Hematopoietic multipotent progenitor cell (in vitro differentiated cells): ENCODE results near the gene CCSAP. TPM values are rescaled to one million over a fixed set of nuclear protein-coding genes. Genes with fewer than 3 reads are reported as not detected.

Source experiments
- small RNA-seq: library from RNA; depleted of rRNA; stranded (forward); fragments of <200 nt; gene quantifications from one replicate; pipeline ENCODE3, GENCODE V24; 2012
- total RNA-seq: library from RNA; depleted of rRNA; stranded (reverse); fragments of >200 nt; gene quantifications from one replicate; pipeline ENCODE4 v1.2.3, GENCODE V29; 2012

CCSAP gene
- total RNA-seq, 1 donor: 3.0 TPM

Small RNA genes within 50 kb of the gene (small RNA-seq; reads per million reads assigned to genes)
- gene RNU6-180P: 0.34 reads per million

Other genes starting within 250 kb of the CCSAP start
- 20.7 TPM for gene RAB4A, start 71.9 kb downstream of the CCSAP start, total RNA-seq
- gene ACTA1, start 91.0 kb upstream of the CCSAP start, total RNA-seq: not detected
- 37.2 TPM for gene NUP133, start 165.3 kb upstream of the CCSAP start, total RNA-seq
- 18.6 TPM for gene ABCB10, start 215.7 kb upstream of the CCSAP start, total RNA-seq